Measurements from ENCODE around the gene PTPRN2. TPM values are rescaled to one million over a fixed set of nuclear protein-coding genes. Genes with fewer than 3 reads are reported as not detected.

PTPRN2 gene
- total RNA-seq, 2 experiments from 2014 or later, result 4.7 to 4.8 TPM

DNA sequence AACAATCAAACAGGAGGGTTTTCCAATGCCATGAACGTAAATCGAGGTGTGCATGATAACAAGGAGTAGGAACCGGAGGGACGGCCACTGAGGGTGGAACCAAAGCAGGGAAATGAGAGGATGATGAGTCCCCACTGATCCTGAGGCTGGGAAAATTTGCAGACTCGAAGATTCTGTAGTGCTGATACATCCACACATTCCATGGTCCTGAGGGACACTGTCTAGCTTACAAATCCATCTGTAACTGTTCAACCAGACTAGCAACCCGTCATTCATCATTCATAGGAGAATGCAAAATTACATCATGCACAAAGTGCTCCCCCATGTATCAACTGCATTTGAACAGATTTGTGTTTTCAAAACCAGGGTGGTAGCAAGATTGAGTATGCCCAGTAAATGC is 189.7 kb downstream of the PTPRN2 start:
- Mint-ChIP-seq H3K9me3 (peaks cover 7% of the 10 kb centered on the region), H3K27me3 (no peaks in the 10 kb centered on the region), H3K4me1 (no peaks in the 10 kb centered on the region), H3K27ac (no peak overlapping the region), H3K4me3 (no peak overlapping the region), H3K36me3 (ENCODE audit: low read depth) (no peaks in the 10 kb centered on the region)
- DNase-seq, result no peak
- POLR2A ChIA-PET, result no interaction called here
- CTCF ChIA-PET, result no interaction called here

DNA sequence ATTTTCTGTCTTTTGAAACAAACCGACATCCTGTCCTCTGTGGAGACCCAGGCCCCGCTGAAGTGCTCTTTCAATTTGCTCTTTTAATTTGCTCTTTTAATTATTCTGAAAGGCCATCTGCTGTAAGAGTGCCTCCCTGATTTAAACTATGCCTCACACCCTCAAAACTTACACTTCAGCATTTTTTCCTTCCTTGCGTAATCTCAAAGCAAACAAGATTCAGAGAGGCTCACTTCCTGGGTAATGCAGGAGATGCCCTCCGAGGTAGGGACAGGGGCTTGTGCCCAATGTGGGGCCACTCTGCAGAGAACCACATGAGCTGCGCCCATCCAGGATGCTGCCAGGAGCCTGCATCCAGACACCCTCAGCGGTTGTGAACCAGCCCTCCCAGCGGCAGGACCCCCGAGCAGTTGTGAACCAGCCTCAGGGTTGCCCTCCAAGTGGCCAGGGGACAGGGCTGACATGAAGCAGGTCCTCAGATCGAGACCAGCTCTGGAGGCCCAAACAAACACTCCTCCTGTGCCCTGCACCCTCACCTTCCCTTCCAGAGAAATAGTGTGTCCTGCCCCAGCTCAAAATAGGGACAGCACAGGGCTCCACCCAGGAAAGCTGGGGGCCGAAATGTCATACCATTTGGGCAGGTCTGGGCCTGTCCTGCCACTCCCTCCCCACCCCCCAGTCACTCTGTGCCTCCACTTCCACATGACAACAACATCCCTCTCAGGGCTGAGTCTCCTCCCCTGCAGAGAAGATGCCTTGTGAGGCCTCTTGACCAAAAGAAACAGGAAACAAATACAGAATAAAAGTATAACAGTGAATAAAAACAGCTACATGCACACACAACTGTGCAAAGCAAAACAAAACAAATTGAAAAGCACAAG is 190.4 kb downstream of the PTPRN2 start:
- no peak for DNase-seq
- Mint-ChIP-seq H3K27ac (no peak overlapping the region), H3K36me3 (ENCODE audit: low read depth) (no peaks in the 10 kb centered on the region), H3K4me3 (no peak overlapping the region), H3K4me1 (no peaks in the 10 kb centered on the region), H3K27me3 (no peaks in the 10 kb centered on the region), H3K9me3 (peaks cover 7% of the 10 kb centered on the region)
- CTCF ChIA-PET, result no interaction called here
- POLR2A ChIA-PET, result no interaction called here

DNA sequence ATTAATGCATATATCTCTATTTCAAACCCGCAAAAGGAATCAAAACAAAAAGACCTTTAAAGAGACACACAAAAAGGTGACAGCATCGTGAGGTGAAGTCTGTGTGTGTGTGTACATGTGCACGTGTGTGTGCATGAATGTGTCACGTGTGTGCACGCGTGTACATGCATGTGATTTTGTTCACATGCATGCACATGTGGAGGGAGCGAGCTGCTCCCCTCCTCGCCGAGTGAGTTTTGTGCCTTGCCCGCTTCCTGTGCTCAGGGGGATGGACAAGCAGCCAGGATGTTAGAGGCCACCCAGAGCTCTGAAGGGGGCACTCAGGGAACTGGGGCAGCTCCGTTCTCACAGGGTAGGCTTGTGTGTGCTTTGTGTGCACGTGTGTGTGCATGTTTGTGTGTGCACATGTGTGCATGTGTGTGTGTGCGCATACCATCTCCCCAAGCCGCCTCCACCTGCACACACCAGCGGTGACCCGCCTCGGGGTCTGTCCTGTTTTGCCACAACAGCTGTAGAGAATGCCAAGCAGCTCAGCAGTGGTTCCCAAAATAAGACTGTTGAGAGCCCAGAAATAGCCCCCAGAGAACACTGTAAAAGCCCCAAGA is 191.2 kb downstream of the PTPRN2 start:
- CTCF ChIA-PET, result no interaction called here
- H3K27ac Mint-ChIP-seq, result no peak overlapping the region
- no peaks in the 10 kb centered on the region for H3K27me3 Mint-ChIP-seq
- no peaks in the 10 kb centered on the region for H3K36me3 Mint-ChIP-seq (ENCODE audit: low read depth)
- POLR2A ChIA-PET, result no interaction called here
- H3K4me3 Mint-ChIP-seq, result no peak overlapping the region
- DNase-seq, result no peak
- H3K4me1 Mint-ChIP-seq, result no peaks in the 10 kb centered on the region
- H3K9me3 Mint-ChIP-seq, result peaks cover 7% of the 10 kb centered on the region

DNA sequence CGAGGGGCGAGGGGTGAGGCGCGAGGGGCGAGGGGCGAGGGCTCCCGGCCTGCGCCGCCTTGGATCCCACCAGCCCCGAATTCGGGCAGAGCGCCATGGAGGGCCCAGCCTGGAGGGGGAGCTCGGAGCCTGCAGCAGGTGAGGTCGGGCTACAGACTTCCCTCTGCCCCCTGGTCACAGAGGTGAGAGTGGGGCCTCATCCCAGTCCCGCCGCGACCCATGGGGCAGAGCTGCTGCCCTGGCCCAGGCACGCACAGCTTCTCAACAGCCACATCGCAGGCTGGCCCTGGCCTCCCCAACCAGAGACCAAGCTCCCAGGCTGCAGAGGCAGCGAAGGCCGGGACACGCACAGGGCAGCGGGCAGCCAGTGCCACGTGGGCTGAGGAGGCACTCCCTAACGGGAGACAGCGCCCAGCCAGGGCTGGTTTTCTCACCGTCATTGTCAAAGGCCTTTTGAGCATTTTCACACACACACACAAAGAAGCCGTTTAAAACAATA is 191.8 kb downstream of the PTPRN2 start:
- H3K9me3 Mint-ChIP-seq, result peaks cover 7% of the 10 kb centered on the region
- no peak overlapping the region for H3K4me3 Mint-ChIP-seq
- ChIA-PET POLR2A (no interaction called here), CTCF (no interaction called here)
- H3K4me1 Mint-ChIP-seq, result no peaks in the 10 kb centered on the region
- H3K27ac Mint-ChIP-seq, result no peak overlapping the region
- H3K27me3 Mint-ChIP-seq, result no peaks in the 10 kb centered on the region
- no peaks in the 10 kb centered on the region for H3K36me3 Mint-ChIP-seq (ENCODE audit: low read depth)
- no peak for DNase-seq

DNA sequence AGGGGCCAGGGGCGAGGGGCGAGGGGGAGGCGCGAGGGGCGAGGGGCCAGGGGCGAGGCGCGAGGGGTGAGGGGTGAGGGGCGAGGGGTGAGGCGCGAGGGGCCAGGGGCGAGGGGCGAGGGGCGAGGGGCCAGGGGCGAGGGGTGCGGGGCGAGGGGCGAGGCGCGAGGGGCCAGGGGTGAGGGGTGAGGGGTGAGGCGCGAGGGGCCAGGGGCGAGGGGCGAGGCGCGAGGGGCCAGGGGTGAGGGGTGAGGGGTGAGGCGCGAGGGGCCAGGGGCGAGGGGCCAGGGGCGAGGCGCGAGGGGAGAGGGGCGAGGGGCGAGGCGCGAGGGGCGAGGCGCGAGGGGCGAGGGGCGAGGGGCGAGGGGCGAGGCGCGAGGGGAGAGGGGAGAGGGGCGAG is 192.3 kb downstream of the PTPRN2 start:
- DNase-seq, result no peak
- ChIA-PET CTCF (no interaction called here), POLR2A (no interaction called here)
- Mint-ChIP-seq H3K27ac (no peak overlapping the region), H3K4me3 (no peak overlapping the region), H3K27me3 (no peaks in the 10 kb centered on the region), H3K36me3 (ENCODE audit: low read depth) (no peaks in the 10 kb centered on the region), H3K9me3 (peaks cover 7% of the 10 kb centered on the region), H3K4me1 (no peaks in the 10 kb centered on the region)

DNA sequence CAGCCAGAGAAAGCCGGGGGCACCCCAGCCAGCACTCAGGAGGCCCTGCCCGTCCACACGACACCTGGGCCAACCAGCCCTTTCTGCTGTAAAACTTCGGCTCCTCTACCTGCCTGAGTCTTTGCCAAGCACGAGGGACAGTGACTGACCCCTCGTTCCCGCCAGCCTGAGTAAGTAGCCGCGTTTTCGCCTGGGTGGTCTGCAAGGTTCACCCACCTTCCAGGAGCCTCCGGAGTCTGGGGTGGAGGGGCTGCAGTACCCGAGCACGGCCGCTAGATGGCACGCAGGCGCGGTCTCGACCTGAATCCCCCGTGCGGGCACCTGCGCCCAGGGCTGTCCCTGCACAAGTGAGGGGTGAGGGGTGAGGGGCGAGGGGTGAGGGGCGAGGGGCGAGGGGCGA is 192.7 kb downstream of the PTPRN2 start:
- no peaks in the 10 kb centered on the region for H3K4me1 Mint-ChIP-seq
- no peaks in the 10 kb centered on the region for H3K36me3 Mint-ChIP-seq (ENCODE audit: low read depth)
- H3K27me3 Mint-ChIP-seq, result no peaks in the 10 kb centered on the region
- H3K27ac Mint-ChIP-seq, result no peak overlapping the region
- CTCF ChIA-PET, result no interaction called here
- POLR2A ChIA-PET, result no interaction called here
- peak; percentile 20 for DNase-seq
- no peak overlapping the region for H3K4me3 Mint-ChIP-seq
- H3K9me3 Mint-ChIP-seq, result peaks cover 6% of the 10 kb centered on the region

DNA sequence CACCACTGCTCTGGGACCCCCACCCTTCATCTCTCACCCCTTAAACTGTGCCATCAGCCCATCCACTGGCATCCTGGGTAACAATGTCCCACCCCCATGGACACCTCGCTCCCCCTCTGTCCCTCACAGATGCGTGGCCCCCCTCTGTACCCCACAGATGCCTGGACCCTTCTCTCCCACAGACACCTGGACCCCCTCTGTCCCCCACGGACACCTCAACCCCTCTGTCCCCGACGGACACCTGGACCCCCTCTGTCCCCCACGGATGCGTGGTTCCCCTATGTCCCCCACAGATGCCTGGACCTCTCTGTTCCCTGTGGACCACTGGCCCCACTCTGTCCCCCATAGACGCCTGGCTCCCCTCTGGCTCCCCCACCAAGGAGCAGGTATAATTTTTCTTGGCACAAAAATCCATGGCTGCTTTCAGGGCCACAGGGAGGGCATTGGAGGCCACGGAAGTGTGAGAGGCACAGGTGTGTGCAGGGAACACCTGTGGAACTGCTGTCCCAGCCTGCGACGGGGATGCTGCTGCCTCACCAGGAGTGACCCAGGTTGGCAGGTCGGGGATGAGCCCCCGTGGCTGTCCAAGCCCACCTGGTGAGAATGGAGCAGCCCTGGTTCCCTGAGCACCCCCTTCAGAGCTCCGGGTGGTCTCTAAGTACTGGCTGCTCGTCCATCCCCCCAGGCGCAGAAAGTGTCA is 193.5 kb downstream of the PTPRN2 start:
- POLR2A ChIA-PET, result no interaction called here
- H3K27ac Mint-ChIP-seq, result no peak overlapping the region
- no peaks in the 10 kb centered on the region for H3K4me1 Mint-ChIP-seq
- H3K27me3 Mint-ChIP-seq, result no peaks in the 10 kb centered on the region
- CTCF ChIA-PET, result no interaction called here
- H3K4me3 Mint-ChIP-seq, result no peak overlapping the region
- H3K36me3 Mint-ChIP-seq (ENCODE audit: low read depth), result no peaks in the 10 kb centered on the region
- no peak for DNase-seq
- H3K9me3 Mint-ChIP-seq, result peaks cover 6% of the 10 kb centered on the region

DNA sequence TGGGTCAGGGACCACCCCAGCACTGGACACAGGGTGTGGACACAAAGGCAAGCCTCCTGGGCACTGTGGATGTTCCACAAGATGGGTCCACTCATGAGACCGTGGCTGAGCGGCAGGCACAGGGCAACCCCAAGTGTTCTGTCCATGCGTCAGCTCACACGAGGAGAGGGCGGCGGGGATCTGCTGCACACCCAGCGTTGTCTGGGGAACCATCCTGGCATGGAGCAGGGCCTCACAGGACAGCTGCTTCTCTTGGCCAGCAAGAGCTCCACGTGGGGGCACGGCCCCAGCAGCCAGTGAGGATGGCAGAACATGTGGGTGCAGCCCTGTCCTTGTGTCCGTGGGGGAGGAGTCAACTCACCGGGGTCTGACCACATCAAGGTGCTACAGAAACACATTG is 195.4 kb downstream of the PTPRN2 start:
- no peaks in the 10 kb centered on the region for H3K27me3 Mint-ChIP-seq

DNA sequence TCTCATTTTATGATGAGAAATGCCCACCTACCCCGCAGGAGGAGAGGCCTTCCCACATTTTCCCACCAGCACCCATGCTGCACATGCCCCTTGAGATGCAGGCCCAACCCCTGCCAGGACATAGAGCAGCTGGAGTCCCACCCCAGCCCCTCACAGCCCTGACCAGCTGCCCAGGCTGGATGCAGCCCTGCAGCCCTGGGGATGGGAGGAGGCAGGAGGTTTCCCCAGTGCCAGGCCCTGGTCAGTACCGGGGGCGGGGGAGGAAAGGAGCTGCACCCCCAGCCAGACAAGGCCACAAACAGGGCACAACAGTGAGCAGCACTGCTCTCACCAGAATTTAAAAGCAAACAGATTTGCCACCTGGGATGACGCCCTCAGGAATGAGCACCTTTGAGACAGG is 196.1 kb downstream of the PTPRN2 start:
- Mint-ChIP-seq H3K27me3 (no peaks in the 10 kb centered on the region), H3K4me1 (no peaks in the 10 kb centered on the region), H3K9me3 (no peaks in the 10 kb centered on the region), H3K27ac (no peak overlapping the region), H3K4me3 (no peak overlapping the region), H3K36me3 (ENCODE audit: low read depth) (no peaks in the 10 kb centered on the region)
- CTCF ChIA-PET, result no interaction called here
- POLR2A ChIA-PET, result no interaction called here
- DNase-seq, result no peak

More for the DNA sequence above, 195.4 kb downstream of the PTPRN2 start:
- H3K36me3 Mint-ChIP-seq (ENCODE audit: low read depth), result no peaks in the 10 kb centered on the region
- H3K9me3 Mint-ChIP-seq, result no peaks in the 10 kb centered on the region
- H3K27ac Mint-ChIP-seq, result no peak overlapping the region
- ChIA-PET POLR2A (no interaction called here), CTCF (no interaction called here)
- no peaks in the 10 kb centered on the region for H3K4me1 Mint-ChIP-seq
- DNase-seq, result no peak
- no peak overlapping the region for H3K4me3 Mint-ChIP-seq

DNA sequence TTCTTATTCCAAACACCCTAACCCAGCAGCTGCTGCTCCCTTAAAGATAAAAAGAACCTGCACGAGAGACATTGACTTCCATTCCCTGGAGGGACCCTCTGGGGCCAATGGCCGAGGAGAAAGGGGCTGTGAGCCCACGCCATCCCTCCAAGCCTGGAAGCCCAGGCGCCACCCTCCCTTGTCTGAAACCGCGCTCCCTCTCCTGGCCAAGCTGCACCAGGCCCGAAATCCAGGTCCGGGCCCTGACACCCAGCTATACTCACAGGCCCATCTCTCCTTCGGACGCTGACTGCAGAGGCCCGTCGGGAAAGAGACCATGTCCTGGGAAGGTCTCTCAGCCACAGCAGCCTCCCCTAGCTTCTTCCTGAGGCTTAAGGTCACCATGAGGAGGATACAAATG is 196.5 kb downstream of the PTPRN2 start:
- Mint-ChIP-seq H3K36me3 (ENCODE audit: low read depth) (no peaks in the 10 kb centered on the region), H3K4me1 (no peaks in the 10 kb centered on the region), H3K27ac (no peak overlapping the region), H3K9me3 (no peaks in the 10 kb centered on the region), H3K4me3 (no peak overlapping the region), H3K27me3 (no peaks in the 10 kb centered on the region)
- ChIA-PET POLR2A (no interaction called here), CTCF (no interaction called here)
- no peak for DNase-seq

DNA sequence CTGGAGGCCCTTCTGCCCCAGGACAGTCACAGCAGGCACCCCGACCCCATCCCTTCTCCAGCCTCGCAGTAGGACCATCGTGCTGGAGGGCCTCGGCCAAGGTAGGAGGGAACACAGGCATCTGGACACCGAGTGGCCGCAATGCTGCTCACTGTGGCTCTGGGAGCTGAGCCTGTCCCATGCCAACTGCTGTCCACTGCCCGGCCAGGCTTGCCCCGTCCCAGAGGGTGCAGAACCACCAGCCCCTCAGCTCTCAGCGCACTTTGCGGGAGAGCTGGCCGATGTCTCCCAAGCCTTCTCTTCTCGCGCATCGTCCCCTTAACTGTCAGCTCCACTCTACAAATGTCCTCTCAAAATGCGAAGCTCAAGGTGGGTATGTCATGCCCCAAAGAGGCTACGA is 197.2 kb downstream of the PTPRN2 start:
- H3K4me1 Mint-ChIP-seq, result no peaks in the 10 kb centered on the region
- ChIA-PET POLR2A (no interaction called here), CTCF (no interaction called here)
- H3K9me3 Mint-ChIP-seq, result no peaks in the 10 kb centered on the region
- no peaks in the 10 kb centered on the region for H3K36me3 Mint-ChIP-seq (ENCODE audit: low read depth)
- H3K27me3 Mint-ChIP-seq, result no peaks in the 10 kb centered on the region
- no peak overlapping the region for H3K27ac Mint-ChIP-seq
- H3K4me3 Mint-ChIP-seq, result no peak overlapping the region
- DNase-seq, result no peak

DNA sequence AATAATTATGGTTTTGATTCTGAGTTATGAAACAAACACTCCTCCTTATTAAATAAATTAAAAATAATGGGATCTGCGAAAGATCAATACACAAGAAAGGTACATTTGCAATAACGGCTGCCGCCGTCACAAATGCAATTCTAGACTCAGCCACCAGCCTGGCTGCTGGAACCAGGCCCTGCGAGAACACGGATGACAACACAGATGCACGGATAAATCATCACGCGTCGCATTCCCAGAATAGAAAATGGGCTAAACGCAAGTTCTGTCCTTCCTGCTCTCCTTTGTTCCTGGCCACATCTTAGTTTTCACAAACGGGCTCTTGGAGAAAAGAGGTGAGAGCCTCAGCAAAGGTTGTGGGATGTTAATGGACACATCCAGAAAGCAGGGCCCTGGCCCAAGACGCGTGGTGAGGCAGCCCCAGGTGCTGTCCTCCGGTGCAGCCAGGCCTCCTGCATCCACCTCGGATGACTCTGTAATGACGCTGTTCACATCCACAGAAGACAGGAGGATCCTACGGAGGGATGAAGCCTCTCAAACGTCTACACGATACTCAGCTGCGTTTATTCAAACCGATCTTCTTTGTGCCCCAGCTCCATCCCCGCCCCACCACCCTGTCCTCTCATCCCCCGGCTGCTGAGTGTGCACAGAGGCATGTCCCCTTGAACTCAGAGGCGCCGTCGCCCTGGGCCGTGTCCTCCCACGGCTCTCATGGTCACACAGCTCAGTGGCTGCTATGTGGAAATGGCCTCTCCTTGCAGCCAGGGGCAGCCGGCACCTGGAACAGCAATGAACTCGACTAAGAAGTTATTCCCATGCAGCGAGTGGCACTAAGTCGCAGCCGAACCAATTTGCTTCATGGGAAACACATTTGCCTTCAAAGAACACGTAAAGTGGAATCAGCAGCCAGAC is 197.9 kb downstream of the PTPRN2 start:
- Mint-ChIP-seq H3K4me3 (no peak overlapping the region), H3K4me1 (no peaks in the 10 kb centered on the region), H3K9me3 (no peaks in the 10 kb centered on the region), H3K36me3 (ENCODE audit: low read depth) (no peaks in the 10 kb centered on the region), H3K27ac (no peak overlapping the region), H3K27me3 (no peaks in the 10 kb centered on the region)
- ChIA-PET POLR2A (no interaction called here), CTCF (no interaction called here)
- no peak for DNase-seq

DNA sequence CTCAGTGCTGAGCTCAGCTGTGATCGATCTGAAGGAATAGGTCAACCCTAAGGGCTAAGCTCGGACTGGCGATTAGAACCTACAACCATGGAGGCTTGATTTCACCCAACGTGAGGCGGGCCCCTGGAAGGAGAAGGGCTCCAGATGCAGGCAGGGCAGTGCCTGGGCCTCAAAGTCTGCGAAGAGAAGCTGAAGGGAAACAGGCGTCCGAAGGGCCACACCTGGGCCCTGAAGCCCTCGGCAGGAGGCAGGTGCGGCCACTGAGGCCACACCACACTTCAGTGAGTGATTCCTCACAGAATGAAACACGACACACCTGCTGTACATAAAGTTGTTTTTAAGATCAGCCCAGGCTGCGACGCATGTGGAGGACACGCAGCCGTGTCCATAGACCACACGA is 198.7 kb downstream of the PTPRN2 start:
- H3K36me3 Mint-ChIP-seq (ENCODE audit: low read depth), result no peaks in the 10 kb centered on the region
- ChIA-PET POLR2A (no interaction called here), CTCF (no interaction called here)
- no peaks in the 10 kb centered on the region for H3K27me3 Mint-ChIP-seq
- no peaks in the 10 kb centered on the region for H3K9me3 Mint-ChIP-seq
- no peaks in the 10 kb centered on the region for H3K4me1 Mint-ChIP-seq
- no peak for DNase-seq
- no peak overlapping the region for H3K4me3 Mint-ChIP-seq
- H3K27ac Mint-ChIP-seq, result no peak overlapping the region
